ENCODE results near the gene ZNF12. TPM values are rescaled to one million over a fixed set of nuclear protein-coding genes. Genes with fewer than 3 reads are reported as not detected.

Gene ZNF12
- total RNA-seq, 2 experiments from 2014 or later = 14.9 to 15.2 TPM

GRCh38 chr7:6650521-6651011, 56.2 kb downstream of the ZNF12 start:
- intact Hi-C loops (cut with micrococcal nuclease) = no loop called here
- POLR2A ChIA-PET = no interaction called here
- CTCF ChIA-PET = no interaction called here
- H3K27ac Mint-ChIP-seq = no peak overlapping the region
- no peak for DNase-seq
- H3K9me3 Mint-ChIP-seq = peaks cover 9% of the 10 kb centered on the region
- no peaks in the 10 kb centered on the region for H3K4me1 Mint-ChIP-seq (ENCODE audit: low read depth)
- H3K4me3 Mint-ChIP-seq = no peak overlapping the region
- H3K36me3 Mint-ChIP-seq = peaks cover 44% of the 10 kb centered on the region
- no peaks in the 10 kb centered on the region for H3K27me3 Mint-ChIP-seq

- H3K4me1 Mint-ChIP-seq (ENCODE audit: low read depth) = no peaks in the 10 kb centered on the region
- DNase-seq = no peak
- ChIA-PET POLR2A (no interaction called here), CTCF (no interaction called here)
- no peak overlapping the region for H3K27ac Mint-ChIP-seq
- intact Hi-C loops (cut with micrococcal nuclease) = no loop called here
- no peaks in the 10 kb centered on the region for H3K27me3 Mint-ChIP-seq
- peaks cover 39% of the 10 kb centered on the region for H3K36me3 Mint-ChIP-seq
- peaks cover 9% of the 10 kb centered on the region for H3K9me3 Mint-ChIP-seq
- no peak overlapping the region for H3K4me3 Mint-ChIP-seq
Measured at GRCh38 chr7:6650086-6650485, 56.7 kb downstream of the ZNF12 start.

- H3K9me3 Mint-ChIP-seq = peaks cover 6% of the 10 kb centered on the region
- no peak overlapping the region for H3K27ac Mint-ChIP-seq
- DNase-seq = no peak
- peaks cover 34% of the 10 kb centered on the region for H3K36me3 Mint-ChIP-seq
- ChIA-PET POLR2A (no interaction called here), CTCF (no interaction called here)
- no peaks in the 10 kb centered on the region for H3K4me1 Mint-ChIP-seq (ENCODE audit: low read depth)
- no peaks in the 10 kb centered on the region for H3K27me3 Mint-ChIP-seq
- no peak overlapping the region for H3K4me3 Mint-ChIP-seq
- intact Hi-C loops (cut with micrococcal nuclease) = no loop called here
Measured at GRCh38 chr7:6649241-6649961, 57.3 kb downstream of the ZNF12 start.

GRCh38 chr7:6648815-6649104, 58.0 kb downstream of the ZNF12 start:
- intact Hi-C loops (cut with micrococcal nuclease) = no loop called here
- DNase-seq = no peak
- no peak overlapping the region for H3K4me3 Mint-ChIP-seq
- H3K27ac Mint-ChIP-seq = no peak overlapping the region
- POLR2A ChIA-PET = no interaction called here
- H3K27me3 Mint-ChIP-seq = no peaks in the 10 kb centered on the region
- peaks cover 34% of the 10 kb centered on the region for H3K36me3 Mint-ChIP-seq
- no peaks in the 10 kb centered on the region for H3K4me1 Mint-ChIP-seq (ENCODE audit: low read depth)
- CTCF ChIA-PET = no interaction called here
- H3K9me3 Mint-ChIP-seq = peaks cover 6% of the 10 kb centered on the region

- H3K36me3 Mint-ChIP-seq = peaks cover 36% of the 10 kb centered on the region
- intact Hi-C loops (cut with micrococcal nuclease) = no loop called here
- no peak overlapping the region for H3K27ac Mint-ChIP-seq
Measured at GRCh38 chr7:6648066-6648814, 58.5 kb downstream of the ZNF12 start.

GRCh38 chr7:6647541-6647940, 59.2 kb downstream of the ZNF12 start:
- H3K27me3 Mint-ChIP-seq = no peaks in the 10 kb centered on the region
- ChIA-PET CTCF (no interaction called here), POLR2A (no interaction called here)
- H3K4me1 Mint-ChIP-seq (ENCODE audit: low read depth) = no peaks in the 10 kb centered on the region
- H3K27ac Mint-ChIP-seq = no peak overlapping the region
- DNase-seq = no peak
- H3K9me3 Mint-ChIP-seq = peaks cover 6% of the 10 kb centered on the region
- H3K4me3 Mint-ChIP-seq = no peak overlapping the region
- peaks cover 36% of the 10 kb centered on the region for H3K36me3 Mint-ChIP-seq
- intact Hi-C loops (cut with micrococcal nuclease) = no loop called here

More at GRCh38 chr7:6648066-6648814, 58.5 kb downstream of the ZNF12 start:
- H3K4me3 Mint-ChIP-seq = no peak overlapping the region
- CTCF ChIA-PET = no interaction called here
- POLR2A ChIA-PET = no interaction called here
- no peaks in the 10 kb centered on the region for H3K27me3 Mint-ChIP-seq
- H3K4me1 Mint-ChIP-seq (ENCODE audit: low read depth) = no peaks in the 10 kb centered on the region
- no peak for DNase-seq
- peaks cover 6% of the 10 kb centered on the region for H3K9me3 Mint-ChIP-seq

- DNase-seq = no peak
- H3K4me1 Mint-ChIP-seq (ENCODE audit: low read depth) = no peaks in the 10 kb centered on the region
- no peak overlapping the region for H3K4me3 Mint-ChIP-seq
- H3K9me3 Mint-ChIP-seq = peaks cover 6% of the 10 kb centered on the region
- intact Hi-C loops (cut with micrococcal nuclease) = no loop called here
- ChIA-PET CTCF (no interaction called here), POLR2A (no interaction called here)
- H3K36me3 Mint-ChIP-seq = peaks cover 35% of the 10 kb centered on the region
- H3K27me3 Mint-ChIP-seq = no peaks in the 10 kb centered on the region
- H3K27ac Mint-ChIP-seq = no peak overlapping the region
Measured at GRCh38 chr7:6647080-6647479, 59.7 kb downstream of the ZNF12 start.

- DNase-seq = no peak
- POLR2A ChIA-PET = no interaction called here
- CTCF ChIA-PET = no interaction called here
- no peaks in the 10 kb centered on the region for H3K27me3 Mint-ChIP-seq
- H3K4me1 Mint-ChIP-seq (ENCODE audit: low read depth) = no peaks in the 10 kb centered on the region
- no peak overlapping the region for H3K27ac Mint-ChIP-seq
- H3K4me3 Mint-ChIP-seq = no peak overlapping the region
- peaks cover 33% of the 10 kb centered on the region for H3K36me3 Mint-ChIP-seq
- peaks cover 6% of the 10 kb centered on the region for H3K9me3 Mint-ChIP-seq
- intact Hi-C loops (cut with micrococcal nuclease) = no loop called here
Measured at GRCh38 chr7:6646465-6646864, 60.3 kb downstream of the ZNF12 start.

GRCh38 chr7:6644728-6645127, 62.0 kb downstream of the ZNF12 start:
- Mint-ChIP-seq H3K4me3 (no peak overlapping the region), H3K27ac (no peak overlapping the region), H3K9me3 (no peaks in the 10 kb centered on the region), H3K36me3 (peaks cover 22% of the 10 kb centered on the region), H3K27me3 (no peaks in the 10 kb centered on the region), H3K4me1 (ENCODE audit: low read depth) (peaks cover 6% of the 10 kb centered on the region)
- ChIA-PET POLR2A (no interaction called here), CTCF (no interaction called here)
- no peak for DNase-seq
- intact Hi-C loops (cut with micrococcal nuclease) = no loop called here

GRCh38 chr7:6643915-6644625, 62.7 kb downstream of the ZNF12 start:
- intact Hi-C loops (cut with micrococcal nuclease) = no loop called here
- POLR2A ChIA-PET = no interaction called here
- H3K27ac Mint-ChIP-seq = no peak overlapping the region

GRCh38 chr7:6642861-6643640, 63.7 kb downstream of the ZNF12 start:
- intact Hi-C loops (cut with micrococcal nuclease) = no loop called here
- peaks cover 22% of the 10 kb centered on the region for H3K4me1 Mint-ChIP-seq (ENCODE audit: low read depth)
- no peak overlapping the region for H3K27ac Mint-ChIP-seq
- ChIA-PET CTCF (interaction anchor here (0.6 kb wide), 1 partner anchor 788 kb away, joined by 3 read pairs; no protein-coding TSS in a partner anchor), POLR2A (no interaction called here)
- DNase-seq = no peak
- no peaks in the 10 kb centered on the region for H3K9me3 Mint-ChIP-seq
- H3K36me3 Mint-ChIP-seq = peaks cover 27% of the 10 kb centered on the region
- H3K27me3 Mint-ChIP-seq = no peaks in the 10 kb centered on the region
- H3K4me3 Mint-ChIP-seq = no peak overlapping the region

More at GRCh38 chr7:6643915-6644625, 62.7 kb downstream of the ZNF12 start:
- Mint-ChIP-seq H3K27me3 (no peaks in the 10 kb centered on the region), H3K4me1 (ENCODE audit: low read depth) (peaks cover 13% of the 10 kb centered on the region), H3K4me3 (no peak overlapping the region), H3K36me3 (peaks cover 26% of the 10 kb centered on the region), H3K9me3 (no peaks in the 10 kb centered on the region)
- no peak for DNase-seq
- CTCF ChIA-PET = no interaction called here

GRCh38 chr7:6642239-6642839, 64.4 kb downstream of the ZNF12 start:
- H3K9me3 Mint-ChIP-seq = no peaks in the 10 kb centered on the region
- intact Hi-C loops (cut with micrococcal nuclease) = no loop called here
- no peak overlapping the region for H3K27ac Mint-ChIP-seq
- ChIA-PET CTCF (no interaction called here), POLR2A (no interaction called here)
- no peak overlapping the region for H3K4me3 Mint-ChIP-seq
- H3K27me3 Mint-ChIP-seq = no peaks in the 10 kb centered on the region
- peaks cover 24% of the 10 kb centered on the region for H3K36me3 Mint-ChIP-seq
- no peak for DNase-seq
- H3K4me1 Mint-ChIP-seq (ENCODE audit: low read depth) = peaks cover 25% of the 10 kb centered on the region
